GM19240 (cell line): ENCODE measurements around the gene RHBDF2.

Experiments
- DNase-seq: peaks from one replicate; pipeline ENCODE4 v3.0.0; 2011; ENCODE audit warnings: low spot score; ENCODE audit not compliant: insufficient read length

RHBDF2 gene

DNA sequence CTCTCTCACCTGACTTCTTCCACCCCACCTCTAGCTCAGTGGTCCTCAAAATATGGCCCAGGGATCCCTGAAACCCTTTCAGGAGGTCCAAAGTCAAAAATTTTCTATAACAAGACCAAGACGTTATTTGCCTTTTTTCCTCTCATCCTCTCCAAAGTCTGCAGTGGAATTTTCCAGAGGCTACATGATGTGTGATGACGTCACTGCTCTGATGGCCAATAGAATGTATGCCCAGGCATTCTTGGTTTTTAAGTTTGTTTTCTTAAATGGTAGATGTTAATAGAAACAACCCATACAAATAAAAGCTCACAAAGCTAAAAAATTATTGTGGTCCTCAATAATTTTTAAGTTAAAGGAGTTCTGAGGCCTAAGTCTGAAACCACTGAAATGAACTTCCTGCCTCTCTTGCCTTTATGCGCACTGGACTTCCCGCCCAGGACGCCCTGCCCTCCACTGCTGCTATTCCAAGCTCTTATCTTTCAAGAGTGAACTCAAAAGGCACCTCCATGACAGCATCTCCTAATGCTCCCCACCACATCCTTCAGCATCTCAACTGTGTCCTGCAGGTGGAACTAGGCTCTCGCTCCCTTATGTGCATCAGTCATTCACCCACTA, 61.8 kb downstream of the RHBDF2 start:
- DNase-seq: no peak

DNA sequence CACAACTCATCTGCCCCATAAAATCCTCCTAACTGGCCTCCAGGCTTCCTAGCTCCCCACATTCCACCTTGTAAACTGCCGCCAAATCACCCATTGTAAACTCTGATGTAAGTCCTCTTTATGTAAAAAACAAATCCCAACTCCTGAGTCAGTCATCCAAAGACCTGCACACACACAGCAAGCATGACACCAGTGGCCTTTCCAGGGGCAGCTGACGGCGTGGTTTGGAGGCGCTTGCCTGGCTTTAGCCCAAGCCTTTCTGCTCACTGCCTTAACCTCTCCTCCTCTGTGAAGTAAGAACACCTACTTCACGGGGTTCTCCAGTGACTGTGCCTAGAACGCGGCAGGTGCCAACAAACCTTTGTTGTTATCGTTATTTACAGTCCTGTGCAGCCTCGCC, 62.3 kb downstream of the RHBDF2 start:
- no peak for DNase-seq

- no peak for DNase-seq
These were observed 63.5 kb downstream of the RHBDF2 start for GRCh38 chr17:76437467-76438402.

- DNase-seq: no peak
These were observed 65.5 kb downstream of the RHBDF2 start for GRCh38 chr17:76435751-76436150.

GRCh38 chr17:76434870-76435269, 66.4 kb downstream of the RHBDF2 start:
- no peak for DNase-seq

DNA sequence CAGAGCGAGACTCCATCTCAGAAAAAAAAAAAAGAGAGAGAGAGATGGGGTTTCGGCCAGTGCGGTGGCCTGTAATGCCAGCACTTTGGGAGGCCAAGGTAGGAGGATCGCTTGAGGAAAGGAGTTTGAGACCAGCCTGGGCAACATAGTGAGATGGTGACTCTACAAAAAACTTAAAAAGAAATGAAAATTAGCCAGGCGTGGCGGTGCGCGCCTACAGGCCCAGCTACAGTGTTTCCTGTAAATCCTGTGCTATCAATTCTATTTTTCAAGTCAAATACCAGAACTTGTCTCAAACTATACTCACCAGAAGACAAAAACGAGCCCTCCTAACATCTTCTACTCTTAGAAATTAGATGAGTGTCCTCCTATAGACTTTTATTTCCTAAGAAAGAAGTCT, 67.5 kb downstream of the RHBDF2 start:
- no peak for DNase-seq

- no peak for DNase-seq
These were observed 68.4 kb downstream of the RHBDF2 start for GRCh38 chr17:76432712-76433336.

GRCh38 chr17:76432004-76432403, 69.2 kb downstream of the RHBDF2 start:
- no peak for DNase-seq

DNA sequence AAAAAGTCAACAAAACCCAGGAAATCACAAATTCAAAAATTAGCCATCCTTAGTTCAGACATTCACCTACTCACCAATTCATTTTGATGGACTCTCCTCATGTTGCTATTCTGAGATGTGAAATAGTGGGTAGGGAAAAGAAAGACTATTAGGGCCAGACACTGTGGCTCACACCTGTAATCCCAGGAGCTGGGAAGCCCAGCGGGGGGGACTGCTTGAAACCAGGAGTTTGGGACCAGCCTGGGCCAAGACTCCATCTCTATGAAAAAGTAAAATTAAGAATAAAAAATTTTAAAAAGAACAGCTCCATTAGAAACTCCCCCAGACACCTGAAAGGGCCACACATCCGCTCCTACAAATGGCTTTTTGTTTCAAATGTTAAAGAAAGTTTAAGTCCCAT, 69.7 kb downstream of the RHBDF2 start:
- no peak for DNase-seq

DNA sequence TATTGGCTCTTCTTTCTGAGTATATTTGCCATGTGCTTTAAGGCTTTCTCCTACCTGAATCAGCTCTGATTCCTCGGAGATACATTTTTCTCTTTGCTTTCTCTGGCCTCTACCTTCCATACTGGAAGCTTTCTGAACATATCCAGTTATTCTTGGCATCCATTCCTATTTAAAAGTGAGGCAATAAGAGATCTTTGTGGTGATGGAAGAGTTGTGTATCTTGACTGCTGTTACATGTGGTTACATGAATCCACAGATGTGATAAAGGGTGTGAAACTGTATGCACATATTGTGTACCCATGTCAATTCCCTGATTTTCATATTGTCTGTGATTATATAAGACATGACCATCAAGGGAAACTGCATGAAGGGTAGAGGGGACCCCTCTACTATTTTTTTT, 72.7 kb downstream of the RHBDF2 start:
- DNase-seq: no peak

- DNase-seq: no peak
These were observed 73.6 kb downstream of the RHBDF2 start for GRCh38 chr17:76427501-76428231.

GRCh38 chr17:76426853-76427252, 74.4 kb downstream of the RHBDF2 start:
- DNase-seq: no peak

- no peak for DNase-seq
These were observed 78.4 kb downstream of the RHBDF2 start for GRCh38 chr17:76422860-76423259.

GRCh38 chr17:76422406-76422805, 78.8 kb downstream of the RHBDF2 start:
- DNase-seq: no peak

DNA sequence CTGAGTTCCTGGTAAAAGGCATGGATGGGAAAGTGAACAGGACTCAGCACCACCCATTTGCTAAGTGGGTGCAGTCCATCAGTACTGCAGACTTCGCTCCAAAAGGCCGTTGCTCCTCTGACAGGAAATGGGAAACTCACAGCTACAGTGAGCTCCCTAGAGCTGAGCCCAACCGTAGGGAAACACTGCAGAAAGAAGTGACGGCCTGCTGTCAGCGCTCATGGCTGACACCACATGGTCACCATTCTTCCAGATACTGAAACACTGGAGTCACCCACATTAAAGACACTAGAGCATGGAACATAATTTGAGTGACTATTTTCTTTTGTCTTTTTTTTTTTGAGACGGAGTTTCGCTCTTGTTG, 80.2 kb downstream of the RHBDF2 start:
- DNase-seq: no peak
